K562 (cell line): ENCODE results near the gene LIPE. TPM values are rescaled to one million over a fixed set of nuclear protein-coding genes. Genes with fewer than 3 reads are reported as not detected.
A peak's percentile ranks its signal among the peaks of the same experiment; 100 is the strongest.

Source experiments
- ARID3B ChIP-seq: fragments of 250-450 bp; sonication (Bioruptor Pico); IDR thresholded peaks from 2 replicates; pipeline ENCODE4 v1.4.0; 2020; ENCODE audit warnings: borderline replicate concordance
- ATF4 ChIP-seq: fragments of 450-650 bp; formaldehyde crosslinking; IDR thresholded peaks from 2 replicates; pipeline ENCODE4 v1.4.0; 2022; ENCODE audit warnings: mild to moderate bottlenecking, moderate library complexity
- CBFA2T3 ChIP-seq: fragments of 450-650 bp; IDR thresholded peaks from 2 replicates; pipeline ENCODE4 v1.6.1; 2017
- CREB1 ChIP-seq, 2 experiments: sonication (generic) in 1 of 2; formaldehyde crosslinking in 1 of 2; IDR thresholded peaks; 2 replicates each; pipeline versions ENCODE4 v1.6.1 to v1.8.0; 2012 to 2022; ENCODE audit warnings: inconsistent platforms in 1 of 2, mild to moderate bottlenecking in 1 of 2, missing genetic modification reagents in 1 of 2, moderate library complexity in 1 of 2
- CTBP1 ChIP-seq: fragments of 450-650 bp; IDR thresholded peaks from 2 replicates; pipeline ENCODE4 v1.6.1; 2016; ENCODE audit warnings: borderline replicate concordance
- ESRRA ChIP-seq: fragments of 450-650 bp; IDR thresholded peaks from 2 replicates; pipeline ENCODE4 v1.6.1; 2014; ENCODE audit warnings: low read depth, mild to moderate bottlenecking, moderate library complexity, borderline replicate concordance
- GABPA ChIP-seq: fragments of 200-800 bp; sonication (Bioruptor generic); conservative IDR thresholded peaks from 2 replicates; pipeline ENCODE4 v1.6.1; 2016; ENCODE audit warnings: low read depth, missing genetic modification characterization, missing compliant biosample characterization
- GATA2 ChIP-seq: sonication (generic); formaldehyde crosslinking; IDR thresholded peaks from 2 replicates; pipeline ENCODE4 v1.4.0; 2020; ENCODE audit warnings: mild to moderate bottlenecking, missing genetic modification reagents
- HCFC1 ChIP-seq: IDR thresholded peaks from 2 replicates; pipeline ENCODE4 v1.6.1; 2012; ENCODE audit warnings: low read depth, low read length, improper control_type of control experiment
- IFI16 ChIP-seq: fragments of 250-450 bp; sonication (Bioruptor Pico); IDR thresholded peaks from 2 replicates; pipeline ENCODE4 v2.1.2; 2022; ENCODE audit warnings: mild to moderate bottlenecking, inconsistent platforms
- NFIC ChIP-seq: fragments of 450-650 bp; IDR thresholded peaks from 2 replicates; pipeline ENCODE4 v1.6.1; 2017; ENCODE audit warnings: mild to moderate bottlenecking, inconsistent platforms
- RB1 ChIP-seq: fragments of 450-650 bp; IDR thresholded peaks from 2 replicates; pipeline ENCODE4 v1.6.1; 2017; ENCODE audit warnings: low read depth, mild to moderate bottlenecking
- RCOR1 ChIP-seq, 2 experiments: IDR thresholded peaks; 2 replicates each; pipeline ENCODE4 v1.6.1; 2012; ENCODE audit warnings: low read depth in 2 of 2, low read length in 2 of 2, borderline replicate concordance in 1 of 2, improper control_type of control experiment in 1 of 2
- REST ChIP-seq, 2 experiments: fragments of 450-650 bp; formaldehyde crosslinking in 1 of 2; IDR thresholded peaks; 2 replicates each; pipeline versions ENCODE4 v1.4.0 to v1.6.1; 2014 to 2020; ENCODE audit warnings: mild to moderate bottlenecking in 2 of 2, borderline replicate concordance in 1 of 2, low read depth in 1 of 2
- SAFB ChIP-seq: fragments of 200-400 bp; formaldehyde crosslinking; IDR thresholded peaks from 2 replicates; pipeline ENCODE4 v1.6.1; 2017; ENCODE audit warnings: low read depth, low read length, borderline replicate concordance
- SMARCE1 ChIP-seq: fragments of 450-650 bp; IDR thresholded peaks from 2 replicates; pipeline ENCODE4 v1.7.1; 2016; ENCODE audit warnings: mild to moderate bottlenecking
- SMC3 ChIP-seq: conservative IDR thresholded peaks from 2 replicates; pipeline ENCODE4 v1.6.1; 2011; ENCODE audit warnings: low read depth, low read length, improper control_type of control experiment; ENCODE audit not compliant: insufficient read depth
- TCFL5 ChIP-seq: fragments of 250-450 bp; sonication (Bioruptor Pico); conservative IDR thresholded peaks from 2 replicates; pipeline ENCODE4 v1.6.1; 2021; ENCODE audit warnings: mild to moderate bottlenecking, moderate library complexity, matching md5 sums
- polyA plus RNA-seq, 8 experiments: library from polyadenylated mRNA; depleted of rRNA in 4 of 8; stranded (reverse) in 5 of 8; unstranded in 3 of 8; fragments of >200 nt; fragmentation: Nextera tagmentation in 2 of 8; fragmentation: Illumina TruSeq in 1 of 8; extraction: Ambion mirVana in 2 of 8; extraction: Trizol in 1 of 8; gene quantifications; 2 replicates each; pipeline versions ENCODE4 v1.2.1 to v1.2.3, GENCODE V29; 2011 to 2014; ENCODE audit warnings: inconsistent platforms in 1 of 8, missing spikeins in 1 of 8
- total RNA-seq, 7 experiments: library from RNA; depleted of rRNA in 6 of 7; stranded (reverse); fragments of >200 nt in 6 of 7; fragmentation: Illumina TruSeq in 2 of 7; extraction: Trizol in 2 of 7; gene quantifications; 2 replicates each; pipeline versions ENCODE4 v1.2.1 to v1.2.3, GENCODE V29; 2011 to 2021; ENCODE audit warnings: low replicate concordance in 1 of 7

LIPE gene
- total and polyA plus RNA-seq, 9 of the 15 experiments (the other 6 are each of a cell fraction or from before 2014, with no cell fraction given), result 0.22 TPM; not detected in 8

GRCh38 chr19:42450314-42450934, 23.2 kb upstream of the LIPE start (continued):
- TF ChIP-seq CBFA2T3, result peak; percentile 37; the same call in 1 of the 2 replicates
- peak; percentile 73; the same call in 1 of the 2 replicates for TF ChIP-seq SMARCE1
- peak; percentile 60; the same call in 1 of the 2 replicates for TF ChIP-seq GATA2 (CRISPR knock-in tag)
- no peak for TF ChIP-seq TCFL5
- no peak for TF ChIP-seq ARID3B
- TF ChIP-seq REST (IDR thresholded peaks at IDR 0.05; ENCODE audit: borderline replicate concordance), result peak; percentile 85; the same call in 1 of the 2 replicates
- no peak for TF ChIP-seq REST (CRISPR knock-in tag; IDR thresholded peaks at IDR 0.05; ENCODE audit: low read depth)
- peak; percentile 87 for TF ChIP-seq CTBP1
- peak in 1 of 2 experiments; percentile 83; a peak in 1 of 4 replicates for TF ChIP-seq RCOR1 (IDR thresholded peaks at IDR 0.05; ENCODE audit: borderline replicate concordance in 1 of 2, low read depth in 2 of 2, low read length in 2 of 2)
- no peak for TF ChIP-seq SAFB
- TF ChIP-seq ESRRA, result peak; percentile 84; the same call in 1 of the 2 replicates
- no peak for TF ChIP-seq IFI16
- peak; percentile 88 for TF ChIP-seq SMC3
- peak; percentile 97 for TF ChIP-seq NFIC
- TF ChIP-seq CREB1 (IDR thresholded peaks at IDR 0.05), result peak; percentile 60; the same call in 1 of the 2 replicates
- TF ChIP-seq CREB1 (CRISPR knock-in tag; IDR thresholded peaks at IDR 0.05), result no peak
- peak; percentile 22; the same call in 1 of the 2 replicates for TF ChIP-seq RB1
- TF ChIP-seq HCFC1, result peak; percentile 18; the same call in 1 of the 2 replicates
- TF ChIP-seq ATF4 (CRISPR knock-in tag), result no peak
- peak; percentile 76 for TF ChIP-seq GABPA
